NB4 (cell line): Measurements from ENCODE around the gene PTPRK.

Experiments
- POLR2A ChIP-seq: IDR thresholded peaks from 2 replicates; pipeline ENCODE4 v1.6.1; 2011; ENCODE audit warnings: mild to moderate bottlenecking; ENCODE audit not compliant: insufficient read length; ENCODE audit errors: extremely low read depth
- TF ChIP-seq, protein P1 (sequence below): IDR thresholded peaks from one replicate; pipeline ENCODE4 v1.5.1; 2012; ENCODE audit warnings: low read depth, low read length
- TF ChIP-seq, protein P2 (sequence below): IDR thresholded peaks from 2 replicates; pipeline ENCODE4 v1.6.1; 2011; ENCODE audit warnings: low read depth, low read length

GRCh38 chr6:128118401-128118800 lies 402.0 kb downstream of the PTPRK start:
- TF ChIP-seq, protein P1, sequence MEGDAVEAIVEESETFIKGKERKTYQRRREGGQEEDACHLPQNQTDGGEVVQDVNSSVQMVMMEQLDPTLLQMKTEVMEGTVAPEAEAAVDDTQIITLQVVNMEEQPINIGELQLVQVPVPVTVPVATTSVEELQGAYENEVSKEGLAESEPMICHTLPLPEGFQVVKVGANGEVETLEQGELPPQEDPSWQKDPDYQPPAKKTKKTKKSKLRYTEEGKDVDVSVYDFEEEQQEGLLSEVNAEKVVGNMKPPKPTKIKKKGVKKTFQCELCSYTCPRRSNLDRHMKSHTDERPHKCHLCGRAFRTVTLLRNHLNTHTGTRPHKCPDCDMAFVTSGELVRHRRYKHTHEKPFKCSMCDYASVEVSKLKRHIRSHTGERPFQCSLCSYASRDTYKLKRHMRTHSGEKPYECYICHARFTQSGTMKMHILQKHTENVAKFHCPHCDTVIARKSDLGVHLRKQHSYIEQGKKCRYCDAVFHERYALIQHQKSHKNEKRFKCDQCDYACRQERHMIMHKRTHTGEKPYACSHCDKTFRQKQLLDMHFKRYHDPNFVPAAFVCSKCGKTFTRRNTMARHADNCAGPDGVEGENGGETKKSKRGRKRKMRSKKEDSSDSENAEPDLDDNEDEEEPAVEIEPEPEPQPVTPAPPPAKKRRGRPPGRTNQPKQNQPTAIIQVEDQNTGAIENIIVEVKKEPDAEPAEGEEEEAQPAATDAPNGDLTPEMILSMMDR, result no peak
- TF ChIP-seq POLR2A, result no peak
- TF ChIP-seq, protein P2, sequence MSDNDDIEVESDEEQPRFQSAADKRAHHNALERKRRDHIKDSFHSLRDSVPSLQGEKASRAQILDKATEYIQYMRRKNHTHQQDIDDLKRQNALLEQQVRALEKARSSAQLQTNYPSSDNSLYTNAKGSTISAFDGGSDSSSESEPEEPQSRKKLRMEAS, result no peak
